ENCODE measurements around the gene CRHBP.
"Not testable (repeated sequence)": the region's sequence is repeated elsewhere in the genome, so short reads cannot be mapped to it uniquely, and the experiment has no call there.

The CRHBP gene

DNA sequence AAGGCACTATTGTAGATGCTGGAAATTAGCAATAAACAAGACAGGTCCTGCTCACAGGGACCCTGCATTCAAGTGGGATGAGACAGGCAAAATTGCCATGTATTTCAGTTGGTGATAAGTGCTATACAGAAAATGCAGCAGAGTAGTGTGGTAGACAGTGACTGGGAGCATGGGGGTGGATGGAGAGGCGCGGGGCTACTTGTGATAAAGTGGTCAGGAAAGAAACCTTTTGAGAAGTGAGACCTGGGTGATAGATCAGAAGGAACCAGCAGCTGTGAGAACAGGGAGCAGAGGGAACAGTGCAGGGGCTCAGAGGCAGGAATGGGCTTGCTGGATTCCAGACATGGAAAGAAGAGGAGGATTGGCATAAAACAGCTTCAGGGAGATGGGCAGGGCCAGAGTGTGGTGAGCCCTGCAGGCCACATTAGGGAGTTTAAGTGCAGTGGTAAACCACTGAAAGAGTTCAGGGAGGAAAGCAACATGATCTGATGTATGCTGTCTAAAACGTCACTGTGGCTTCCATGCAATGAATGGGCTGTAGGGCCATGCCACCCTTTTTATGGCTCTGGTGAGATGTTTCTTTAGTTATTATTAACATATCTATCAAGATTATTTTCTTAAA lies 7.3 kb downstream of the CRHBP start:
- no peak for DNase-seq

DNA sequence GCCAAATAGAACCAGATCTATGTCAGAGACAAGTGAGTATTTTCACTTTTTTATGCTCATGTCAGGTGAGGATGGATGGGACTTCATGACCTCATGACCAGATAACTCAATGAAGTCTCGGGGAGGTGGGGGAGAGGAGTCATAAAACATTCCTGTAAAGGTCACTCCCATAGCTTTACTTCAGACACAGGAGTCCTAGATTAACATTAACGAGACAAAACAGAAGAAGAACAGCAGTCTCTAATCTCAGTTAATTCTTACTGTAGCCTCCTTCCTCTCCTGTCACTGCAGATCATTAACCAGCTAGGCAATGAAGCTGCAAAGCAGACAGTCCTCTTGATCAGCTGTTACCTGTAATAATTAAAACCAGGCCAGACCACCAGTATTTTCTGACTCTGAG lies 11.2 kb downstream of the CRHBP start:
- DNase-seq: no peak

DNA sequence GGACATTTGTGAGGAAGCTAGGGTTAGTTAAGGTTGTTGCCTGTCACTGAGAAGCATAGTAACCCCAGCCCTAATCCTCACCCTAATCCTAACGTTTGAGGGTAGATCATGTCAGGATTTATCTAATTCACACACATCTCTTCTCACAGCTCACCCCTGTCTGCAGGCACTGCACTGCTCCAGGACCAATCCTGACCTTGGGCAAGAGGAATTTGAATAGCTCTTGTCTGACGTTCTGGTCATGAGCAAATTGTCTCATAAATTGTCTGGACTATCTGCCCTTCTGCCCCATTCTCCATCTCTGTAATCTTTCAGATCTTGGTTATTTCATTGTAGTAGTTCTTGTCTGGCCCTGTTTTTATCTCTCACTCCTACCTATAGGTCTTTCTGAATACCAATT lies 18.7 kb downstream of the CRHBP start:
- no peak for DNase-seq

DNA sequence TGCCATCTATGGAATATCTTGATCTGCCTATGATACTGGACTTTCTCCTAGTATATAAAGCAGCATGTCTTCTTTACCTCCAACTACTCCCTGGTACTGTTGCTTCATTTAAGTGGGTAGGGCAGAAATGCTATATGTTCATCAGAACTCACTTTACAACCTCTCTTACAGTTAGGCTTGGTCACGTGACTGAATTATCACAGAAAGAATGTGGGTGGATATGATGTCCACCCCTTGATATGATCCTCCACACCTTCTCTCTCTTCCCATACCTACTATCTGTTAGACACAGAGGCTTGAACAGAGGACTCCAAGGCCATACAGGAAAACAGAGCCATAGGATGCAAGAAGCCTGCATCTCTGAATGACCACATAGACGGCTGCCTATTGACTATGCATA lies 19.8 kb downstream of the CRHBP start:
- DNase-seq: no peak

DNA sequence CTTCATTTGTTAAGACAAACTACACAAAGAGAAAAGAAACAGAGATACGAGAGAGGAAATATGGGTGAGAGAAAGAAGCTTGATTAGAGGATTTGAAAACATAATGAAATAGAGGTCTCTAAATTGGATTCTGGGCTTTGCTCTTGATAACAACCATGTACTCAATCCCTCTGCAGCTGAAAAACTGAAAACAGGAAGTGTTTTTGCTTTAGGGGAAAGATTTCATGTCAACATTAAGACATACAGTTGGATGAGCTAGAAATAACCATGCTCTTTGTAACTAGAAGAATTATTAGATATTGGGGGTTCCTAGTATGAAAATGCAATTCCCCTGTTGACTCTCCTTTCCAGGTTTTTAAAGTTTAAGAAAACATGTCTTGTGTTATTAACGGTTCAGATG lies 21.9 kb downstream of the CRHBP start:
- DNase-seq: no peak

GRCh38 chr5:76978869-76979268 lies 26.0 kb downstream of the CRHBP start:
- DNase-seq: no peak

DNA sequence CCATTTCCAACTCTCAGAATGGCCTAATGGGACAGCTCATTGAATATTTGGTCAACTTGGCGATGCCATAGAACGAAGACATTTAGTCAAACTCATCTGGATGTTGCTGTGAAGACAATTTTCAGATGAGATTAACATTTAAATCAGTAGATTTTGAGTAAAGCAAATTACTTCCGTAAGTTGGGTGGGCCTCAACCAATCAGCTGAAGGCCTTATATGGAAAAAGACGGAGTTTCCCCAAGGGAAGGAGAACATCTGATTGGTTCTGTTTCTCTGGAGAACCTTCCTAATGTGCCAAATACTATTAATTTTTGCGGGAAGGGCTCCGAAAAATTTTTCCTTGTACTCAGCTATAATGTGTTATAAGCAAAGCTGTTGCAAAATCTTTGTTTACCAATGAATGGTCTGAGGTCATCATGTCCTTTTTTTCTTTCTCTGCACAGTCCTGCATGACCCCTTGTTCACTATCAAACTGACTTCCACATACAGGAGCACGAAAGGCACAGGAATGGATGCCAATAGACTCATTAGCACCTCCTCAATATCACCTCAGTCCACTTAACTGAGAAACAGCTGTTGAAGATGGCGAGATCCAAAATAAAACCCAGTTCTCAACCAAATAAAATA lies 27.8 kb downstream of the CRHBP start:
- no peak for DNase-seq

- DNase-seq: no peak
Observed at GRCh38 chr5:76982450-76982849, 29.6 kb downstream of the CRHBP start.

GRCh38 chr5:76983468-76983867 lies 30.6 kb downstream of the CRHBP start:
- DNase-seq: no peak

DNA sequence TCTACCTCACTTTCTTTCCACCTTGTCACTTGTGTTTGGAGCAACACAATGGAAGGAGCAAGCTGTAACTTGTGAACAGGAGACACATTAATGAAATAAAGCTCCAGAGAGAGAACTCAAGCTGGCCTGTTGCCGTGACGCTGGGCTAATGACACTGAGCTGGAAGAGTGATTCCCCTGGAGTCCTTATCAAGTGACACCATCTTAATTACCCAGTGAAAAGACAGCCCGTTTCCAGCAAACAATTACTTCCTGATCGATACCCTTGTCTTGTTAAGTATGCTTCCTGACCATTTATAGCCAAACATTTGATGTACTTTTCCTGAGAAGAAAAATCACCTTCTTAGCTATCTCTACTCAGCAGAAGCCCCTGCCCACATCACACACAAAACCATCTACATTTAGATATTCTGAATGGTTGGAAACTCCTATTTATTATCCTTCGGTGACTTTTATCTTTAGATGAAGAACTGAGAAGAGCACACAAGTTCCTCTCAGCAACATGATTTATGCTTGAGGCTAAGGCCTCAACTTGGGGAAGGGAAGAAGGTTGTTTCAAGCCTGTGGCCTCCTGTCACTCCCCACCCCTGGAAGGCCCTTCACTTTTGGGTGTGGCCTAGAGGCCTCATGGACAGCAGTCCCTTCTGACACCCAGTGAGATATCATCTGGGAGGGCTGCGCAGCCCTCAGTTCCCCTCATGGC lies 34.1 kb downstream of the CRHBP start:
- no peak for DNase-seq

DNA sequence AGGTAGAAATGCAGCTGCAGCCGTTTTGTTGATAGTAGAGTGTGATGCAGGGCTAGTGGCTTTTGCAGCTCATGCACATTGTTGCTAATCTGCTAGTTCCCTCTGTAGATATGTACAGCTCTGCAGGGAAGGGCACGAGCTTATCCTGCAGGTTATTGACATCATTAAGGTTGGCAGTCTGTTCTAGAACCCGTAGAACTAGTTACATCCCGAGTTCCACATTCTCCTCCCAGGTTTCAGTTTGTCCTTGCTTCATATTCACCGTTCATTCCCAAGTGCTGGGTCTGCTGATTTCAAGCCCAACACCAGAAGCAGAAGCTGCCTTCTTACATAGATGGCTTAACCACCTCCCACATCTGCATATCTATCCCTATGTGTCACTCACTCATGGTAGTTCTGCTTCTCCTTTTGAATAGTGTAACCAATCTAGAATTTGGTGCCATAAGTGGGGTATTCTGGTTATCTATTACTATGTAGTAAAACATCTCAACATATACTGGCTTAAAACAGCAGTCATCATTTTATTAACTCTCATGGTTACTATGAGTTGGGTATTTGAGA lies 38.1 kb downstream of the CRHBP start:
- no peak for DNase-seq

DNA sequence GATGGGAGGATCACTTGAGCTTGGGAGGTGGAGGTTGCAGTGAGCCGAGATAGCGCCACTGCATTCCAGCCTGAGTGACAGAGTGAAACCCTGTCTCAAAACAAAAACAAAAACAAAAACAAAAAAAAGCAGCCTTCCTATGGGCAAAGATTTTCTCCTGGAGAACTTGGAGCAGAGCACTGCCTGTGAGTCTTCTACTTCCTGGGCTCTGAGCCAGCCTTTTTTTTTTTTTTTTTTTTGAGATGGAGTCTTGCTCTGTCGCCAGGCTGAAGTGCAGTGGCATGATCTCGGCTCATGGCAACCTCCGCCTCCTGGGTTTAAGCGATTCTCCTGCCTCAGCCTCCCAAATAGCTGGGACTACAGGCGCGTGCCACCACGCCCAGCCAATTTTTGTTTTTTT lies 40.6 kb downstream of the CRHBP start:
- DNase-seq: not testable (repeated sequence)

GRCh38 chr5:76994337-76994736 lies 41.5 kb downstream of the CRHBP start:
- DNase-seq: no peak

DNA sequence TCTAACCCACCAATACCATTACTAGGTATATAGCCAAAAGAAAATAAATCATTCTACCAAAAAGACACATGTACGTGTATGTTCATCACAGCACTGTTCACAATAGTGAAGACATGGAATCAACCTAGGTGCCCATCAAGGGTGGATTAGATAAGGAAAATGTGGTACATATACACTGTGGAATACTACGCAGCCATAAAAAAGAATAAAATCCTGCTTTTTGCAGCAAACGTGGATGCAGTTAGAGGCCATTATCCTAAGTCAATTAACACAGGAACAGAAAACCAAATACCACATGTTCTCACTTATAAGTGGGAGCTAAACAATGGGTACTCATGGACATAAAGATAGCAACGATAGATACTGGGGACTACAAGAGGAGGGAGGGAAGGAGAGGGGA lies 45.4 kb downstream of the CRHBP start:
- not testable (repeated sequence) for DNase-seq

DNA sequence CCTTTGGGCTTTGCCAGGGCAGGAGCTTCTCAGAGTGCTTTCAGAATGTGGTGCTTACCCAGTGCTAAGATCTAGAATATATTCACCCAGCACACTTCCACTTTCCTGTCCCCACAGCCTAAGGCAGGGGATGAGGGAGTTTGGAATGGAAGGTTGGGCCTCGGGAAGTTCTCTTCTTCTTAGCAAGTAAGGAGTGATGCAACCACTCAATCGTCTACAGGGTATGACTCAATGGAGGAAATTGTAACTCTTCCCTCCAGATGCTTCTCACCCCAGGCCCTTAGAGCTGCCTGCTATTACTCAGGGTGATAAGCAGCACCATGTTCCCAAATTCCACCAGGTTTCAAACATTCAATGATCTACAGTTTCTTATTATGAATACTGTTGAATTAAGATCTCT lies 46.6 kb downstream of the CRHBP start:
- DNase-seq: no peak

DNA sequence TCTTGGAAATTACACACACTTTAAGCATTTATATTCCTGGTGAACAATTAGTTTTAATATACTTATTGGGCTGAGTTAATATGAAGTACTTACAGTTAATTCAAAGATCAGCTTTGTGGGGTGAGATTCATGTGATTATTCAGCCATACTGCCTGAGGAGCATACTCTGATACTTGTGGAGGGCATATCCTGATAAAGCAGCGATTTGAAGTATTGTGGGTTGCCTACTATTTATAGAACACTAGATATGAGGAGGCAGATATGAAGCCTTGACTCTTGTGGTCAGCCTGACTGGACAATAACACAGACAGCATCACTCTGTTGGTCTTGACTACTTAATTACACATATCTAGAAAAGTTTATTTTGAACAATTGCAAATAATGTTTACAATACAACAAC lies 50.4 kb downstream of the CRHBP start:
- no peak for DNase-seq

GRCh38 chr5:77006124-77006523 lies 53.3 kb downstream of the CRHBP start:
- no peak for DNase-seq

DNA sequence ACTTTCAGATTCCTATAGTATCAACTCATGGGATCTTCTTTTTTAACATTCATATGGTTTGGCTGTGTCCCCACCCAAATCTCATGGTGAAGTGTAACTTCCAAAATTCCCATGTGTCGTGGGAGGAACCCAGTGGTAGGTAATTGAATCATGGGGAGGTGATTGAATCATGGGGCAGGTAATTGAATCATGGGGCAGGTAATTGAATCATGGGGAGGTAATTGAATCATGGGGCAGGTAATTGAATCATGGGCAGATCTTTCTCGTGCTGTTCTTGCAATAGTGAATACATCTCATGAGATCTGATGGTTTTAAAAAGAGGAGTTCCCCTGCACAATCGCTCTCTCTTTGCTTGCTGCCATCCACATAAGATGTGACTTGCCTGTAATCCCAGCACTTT lies 55.6 kb downstream of the CRHBP start:
- DNase-seq: no peak

DNA sequence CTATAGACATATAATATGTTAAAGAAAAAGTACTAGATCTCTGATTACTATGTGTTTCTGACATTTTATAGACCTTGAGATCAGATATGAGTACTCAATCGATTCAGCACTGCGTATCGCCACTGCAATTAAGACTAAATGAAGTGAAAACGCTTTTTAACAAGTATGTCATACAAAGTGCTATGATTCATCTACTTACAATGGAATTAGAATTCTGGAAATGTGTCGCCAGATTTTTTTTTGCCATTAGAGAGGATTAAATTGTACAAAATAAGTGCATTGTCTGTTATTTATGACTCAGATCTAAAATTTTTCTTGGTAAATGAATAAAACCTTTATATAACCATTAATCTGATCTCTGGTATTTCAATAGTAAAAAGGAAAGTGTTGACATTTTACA lies 57.4 kb downstream of the CRHBP start:
- no peak for DNase-seq

DNA sequence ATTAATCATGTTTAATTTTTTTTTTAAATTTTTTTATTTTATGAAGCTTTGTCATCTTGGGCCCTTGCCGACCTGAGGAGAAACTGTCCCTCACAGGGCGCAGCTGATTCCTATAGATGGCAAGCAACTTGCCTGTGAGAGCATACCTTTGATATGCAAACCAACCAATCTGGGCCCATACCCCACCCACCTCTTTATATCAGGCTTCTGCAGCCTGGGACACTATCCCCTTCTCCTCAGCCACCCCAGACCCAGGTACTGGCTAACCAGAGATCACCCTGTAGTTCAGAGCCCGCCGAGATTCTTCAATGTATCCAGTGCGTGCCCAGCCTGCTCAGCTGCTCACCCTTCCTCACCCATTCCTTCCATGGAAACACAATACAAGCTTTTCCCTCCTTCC lies 58.7 kb downstream of the CRHBP start:
- DNase-seq: no peak

DNA sequence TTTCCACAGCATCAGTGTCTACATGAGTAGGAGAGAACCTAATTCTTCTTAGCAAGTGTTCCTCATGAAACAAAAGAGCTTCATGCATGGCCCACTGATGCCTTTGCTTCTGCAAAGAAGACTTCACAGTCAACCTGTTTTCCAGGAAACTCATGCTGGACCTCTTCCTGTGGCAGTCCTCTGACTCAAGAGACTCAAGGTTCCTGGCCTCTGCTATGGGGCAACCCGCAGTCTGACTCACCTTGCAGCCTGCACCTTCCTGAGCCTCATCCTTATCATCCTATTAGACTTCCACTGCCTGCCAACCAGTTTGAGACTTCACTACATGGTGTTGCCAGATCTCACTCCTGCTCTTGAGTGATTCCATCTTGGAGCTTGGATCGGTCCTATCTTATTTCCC lies 59.8 kb downstream of the CRHBP start:
- DNase-seq: no peak

DNA sequence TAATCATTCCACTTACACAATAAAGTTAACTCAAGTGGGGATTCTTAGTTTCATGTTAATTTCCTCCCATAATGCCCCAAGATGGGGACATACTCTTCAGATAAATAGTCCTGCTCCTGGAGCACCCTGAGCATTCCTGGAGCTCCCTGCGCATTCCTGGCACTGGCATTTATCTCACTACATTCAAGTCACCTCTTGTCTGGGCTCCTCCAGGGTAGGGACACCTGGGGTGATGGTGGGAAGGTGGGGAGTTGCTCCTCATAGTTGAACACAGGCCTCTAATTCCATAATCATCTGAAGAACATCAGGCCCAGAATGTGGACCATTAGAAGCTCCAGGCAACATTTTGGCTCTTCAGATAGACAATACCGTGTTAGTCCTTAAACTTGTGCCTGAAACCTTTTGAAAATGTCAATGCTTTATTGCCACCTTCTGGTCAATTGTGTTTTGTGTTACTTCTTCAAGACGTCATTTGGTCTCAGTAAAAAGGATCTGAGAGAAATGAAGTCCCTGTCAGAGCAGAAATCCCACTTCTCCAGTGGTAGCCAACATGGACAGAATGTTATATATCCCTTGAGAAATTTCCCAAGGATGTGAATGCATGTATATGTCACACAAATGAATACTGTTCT lies 63.2 kb downstream of the CRHBP start:
- peak in 1 of 2 donors; percentile 63 for DNase-seq

DNA sequence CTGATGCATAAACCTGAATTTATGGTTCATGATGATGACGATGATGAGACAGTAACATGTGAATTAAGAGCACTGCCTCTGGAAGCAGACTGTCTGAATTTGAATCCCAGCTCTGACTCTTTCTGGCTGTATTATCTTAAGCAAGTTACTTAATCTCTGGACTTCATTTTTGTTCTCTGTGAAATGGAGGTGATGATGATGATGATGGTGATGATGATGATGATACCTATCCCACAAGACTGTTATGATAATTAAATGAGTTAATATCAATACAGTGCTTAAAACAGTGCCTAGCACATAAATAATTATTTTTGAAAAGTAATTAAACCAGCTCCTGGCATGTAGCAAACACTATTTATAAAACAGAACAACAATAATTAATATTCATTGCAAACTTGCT lies 64.1 kb downstream of the CRHBP start:
- no peak for DNase-seq

GRCh38 chr5:77017668-77018067 lies 64.8 kb downstream of the CRHBP start:
- no peak for DNase-seq
